ENCODE measurements around the gene RERG. TPM values are rescaled to one million over a fixed set of nuclear protein-coding genes. Genes with fewer than 3 reads are reported as not detected.

RERG gene
- total and polyA plus RNA-seq, 2 of the 4 experiments (the other 2 are of a cell fraction) = not detected

GRCh38 chr12:15165012-15165659 is 56.1 kb downstream of the RERG start:
- WGBS, 2 experiments (ENCODE audit: extremely low coverage in 2 of 2, insufficient read length in 1 of 2) = 0% methylated on average over 1 of the region's 6 CpGs; no CpG with 5 or more reads in 1 of the 2 experiments
- Histone ChIP-seq H2AK5ac (ENCODE audit: low read depth, low read length) (no peak overlapping the region), H3K4me3 (ENCODE audit: insufficient read depth, low read depth, low read length) (no peak overlapping the region), H2BK15ac (ENCODE audit: low read depth, low read length) (no peak overlapping the region), H3K27me3 (ENCODE audit: control insufficient read depth, insufficient read depth, low read length) (no peaks in the 10 kb centered on the region), H3K36me3 (ENCODE audit: control insufficient read depth, insufficient read depth, low read length) (no peaks in the 10 kb centered on the region), H2AK9ac (replicated peaks; ENCODE audit: low read depth, low read length, poor library complexity) (no peak overlapping the region), H2BK20ac (ENCODE audit: low read depth, low read length) (no peak overlapping the region), H3K4me1 (ENCODE audit: control insufficient read depth, insufficient read depth, low read length) (no peaks in the 10 kb centered on the region), H3K18ac (ENCODE audit: low read depth, low read length) (no peak overlapping the region), H3K14ac (replicated peaks; ENCODE audit: low read depth, low read length) (no peak overlapping the region), H4K5ac (ENCODE audit: low read depth, low read length) (no peak overlapping the region), H4K8ac (ENCODE audit: low read depth in 2 of 2, low read length in 2 of 2) (no peak overlapping the region), H2BK120ac (ENCODE audit: low read depth, low read length) (no peak overlapping the region), H3K4me2 (ENCODE audit: low read depth, low read length) (no peak overlapping the region), H3K4ac (ENCODE audit: low read depth, low read length) (no peak overlapping the region), H3K27ac (ENCODE audit: insufficient read depth, low read length) (no peak overlapping the region), H3K56ac (ENCODE audit: extremely low read depth, insufficient read depth, low read length) (no peak overlapping the region), H4K91ac (ENCODE audit: insufficient read depth, low read depth, low read length) (no peak overlapping the region), H3K23ac (ENCODE audit: low read depth, low read length) (no peak overlapping the region), H3K9me3 (ENCODE audit: control insufficient read depth, insufficient read depth, low read length) (no peaks in the 10 kb centered on the region), H3K9ac (ENCODE audit: low read depth, low read length) (no peak overlapping the region), H3K79me1 (ENCODE audit: low read depth in 1 of 2, low read length in 2 of 2) (no peaks in the 10 kb centered on the region), H2AFZ (replicated peaks; ENCODE audit: low read length, poor library complexity) (no peak overlapping the region), H4K20me1 (ENCODE audit: insufficient read depth, low read length) (no peaks in the 10 kb centered on the region), H2BK5ac (ENCODE audit: low read depth, low read length, poor library complexity, severe bottlenecking) (no peak overlapping the region), H3K9me1 (ENCODE audit: insufficient read depth, low read length) (no peaks in the 10 kb centered on the region)
- CTCF ChIA-PET = no interaction called here
- no peak for TF ChIP-seq CTCF (conservative IDR thresholded peaks at IDR 0.05; ENCODE audit: low read depth, low read length)
- TF ChIP-seq NFE2L2 (IDR thresholded peaks at IDR 0.05; ENCODE audit: low read depth, low read length) = no peak
- no peak for TF ChIP-seq ELK1 (IDR thresholded peaks at IDR 0.05; ENCODE audit: borderline replicate concordance, low read depth, low read length)
- no peak for TF ChIP-seq CHD1 (IDR thresholded peaks at IDR 0.05; ENCODE audit: low read depth, low read length)
- TF ChIP-seq RAD21 (IDR thresholded peaks at IDR 0.05; ENCODE audit: low read length) = no peak
- TF ChIP-seq USF2 (IDR thresholded peaks at IDR 0.05; ENCODE audit: low read depth, low read length) = no peak
- no peak for TF ChIP-seq FOS (IDR thresholded peaks at IDR 0.05; ENCODE audit: low read depth, low read length)
- TF ChIP-seq BHLHE40 (IDR thresholded peaks at IDR 0.05; ENCODE audit: low read depth, low read length) = no peak
- TF ChIP-seq RCOR1 (IDR thresholded peaks at IDR 0.05; ENCODE audit: insufficient replicate concordance, low read length) = no peak
- TF ChIP-seq MAFK (IDR thresholded peaks at IDR 0.05; ENCODE audit: low read depth, low read length) = no peak
- no peak for TF ChIP-seq POLR2A (IDR thresholded peaks at IDR 0.05; ENCODE audit: low read depth, low read length)
- no peak for TF ChIP-seq MAZ (IDR thresholded peaks at IDR 0.05; ENCODE audit: borderline replicate concordance, low read depth, low read length)
- TF ChIP-seq CEBPB (IDR thresholded peaks at IDR 0.05; ENCODE audit: low read depth, low read length) = no peak
- TF ChIP-seq SMC3 (IDR thresholded peaks at IDR 0.05; ENCODE audit: low read depth, low read length) = no peak
- TF ChIP-seq MXI1 (IDR thresholded peaks at IDR 0.05; ENCODE audit: borderline replicate concordance, low read depth, low read length) = no peak
- no peak for TF ChIP-seq RFX5 (IDR thresholded peaks at IDR 0.05; ENCODE audit: low read depth, low read length)
- intact Hi-C loops (cut with micrococcal nuclease) (no loop called here), in situ Hi-C loops (cut with MboI; ENCODE audit: low sequenced_read_pairs) (no loop called here), dilution Hi-C loops (cut with HindIII; ENCODE audit: low sequenced_read_pairs, unreplicated experiment) (no loop called here)
- no TSS peak for BruUV-seq (replicated peaks)
- ATAC-seq (ENCODE audit: low read depth) = no peak
- DNase-seq = no peak
- POLR2A ChIA-PET (ENCODE audit: unreplicated experiment) = no interaction called here

All from IMR-90 (cell line).